Measurements from ENCODE around the gene LRRC43. TPM values are rescaled to one million over a fixed set of nuclear protein-coding genes. Genes with fewer than 3 reads are reported as not detected.

The LRRC43 gene
- total RNA-seq, 6 experiments from 2014 or later = not detected

DNA sequence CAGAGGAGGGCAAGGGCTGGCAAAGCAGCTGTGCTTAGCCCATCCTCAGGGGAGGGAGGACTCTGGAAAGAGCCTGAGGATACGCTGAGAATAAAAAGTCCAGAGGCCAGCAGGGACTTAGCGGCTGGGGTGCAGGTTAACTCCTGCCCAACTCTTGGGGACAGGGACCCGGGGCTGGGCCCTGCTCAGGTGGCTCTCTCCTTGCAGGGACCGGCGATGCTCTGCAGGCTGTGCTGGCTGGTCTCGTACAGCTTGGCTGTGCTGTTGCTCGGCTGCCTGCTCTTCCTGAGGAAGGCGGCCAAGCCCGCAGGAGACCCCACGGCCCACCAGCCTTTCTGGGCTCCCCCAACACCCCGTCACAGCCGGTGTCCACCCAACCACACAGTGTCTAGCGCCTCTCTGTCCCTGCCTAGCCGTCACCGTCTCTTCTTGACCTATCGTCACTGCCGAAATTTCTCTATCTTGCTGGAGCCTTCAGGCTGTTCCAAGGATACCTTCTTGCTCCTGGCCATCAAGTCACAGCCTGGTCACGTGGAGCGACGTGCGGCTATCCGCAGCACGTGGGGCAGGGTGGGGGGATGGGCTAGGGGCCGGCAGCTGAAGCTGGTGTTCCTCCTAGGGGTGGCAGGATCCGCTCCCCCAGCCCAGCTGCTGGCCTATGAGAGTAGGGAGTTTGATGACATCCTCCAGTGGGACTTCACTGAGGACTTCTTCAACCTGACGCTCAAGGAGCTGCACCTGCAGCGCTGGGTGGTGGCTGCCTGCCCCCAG is 23.4 kb downstream of the LRRC43 start:
- Mint-ChIP-seq H3K27me3 (ENCODE audit: insufficient read depth) (peaks cover 24% of the 10 kb centered on the region), H3K9me3 (no peaks in the 10 kb centered on the region), H3K27ac (no peak overlapping the region), H3K4me3 (no peak overlapping the region), H3K36me3 (ENCODE audit: low read depth) (peaks cover 13% of the 10 kb centered on the region), H3K4me1 (ENCODE audit: low read depth) (no peaks in the 10 kb centered on the region)
- TF ChIP-seq, protein P1, sequence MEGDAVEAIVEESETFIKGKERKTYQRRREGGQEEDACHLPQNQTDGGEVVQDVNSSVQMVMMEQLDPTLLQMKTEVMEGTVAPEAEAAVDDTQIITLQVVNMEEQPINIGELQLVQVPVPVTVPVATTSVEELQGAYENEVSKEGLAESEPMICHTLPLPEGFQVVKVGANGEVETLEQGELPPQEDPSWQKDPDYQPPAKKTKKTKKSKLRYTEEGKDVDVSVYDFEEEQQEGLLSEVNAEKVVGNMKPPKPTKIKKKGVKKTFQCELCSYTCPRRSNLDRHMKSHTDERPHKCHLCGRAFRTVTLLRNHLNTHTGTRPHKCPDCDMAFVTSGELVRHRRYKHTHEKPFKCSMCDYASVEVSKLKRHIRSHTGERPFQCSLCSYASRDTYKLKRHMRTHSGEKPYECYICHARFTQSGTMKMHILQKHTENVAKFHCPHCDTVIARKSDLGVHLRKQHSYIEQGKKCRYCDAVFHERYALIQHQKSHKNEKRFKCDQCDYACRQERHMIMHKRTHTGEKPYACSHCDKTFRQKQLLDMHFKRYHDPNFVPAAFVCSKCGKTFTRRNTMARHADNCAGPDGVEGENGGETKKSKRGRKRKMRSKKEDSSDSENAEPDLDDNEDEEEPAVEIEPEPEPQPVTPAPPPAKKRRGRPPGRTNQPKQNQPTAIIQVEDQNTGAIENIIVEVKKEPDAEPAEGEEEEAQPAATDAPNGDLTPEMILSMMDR (IDR thresholded peaks at IDR 0.05) = no peak
- no peak for DNase-seq

- DNase-seq = no peak
- Mint-ChIP-seq H3K27me3 (ENCODE audit: insufficient read depth) (peaks cover 24% of the 10 kb centered on the region), H3K36me3 (ENCODE audit: low read depth) (peaks cover 13% of the 10 kb centered on the region), H3K4me3 (no peak overlapping the region), H3K4me1 (ENCODE audit: low read depth) (no peaks in the 10 kb centered on the region), H3K27ac (no peak overlapping the region), H3K9me3 (no peaks in the 10 kb centered on the region)
- TF ChIP-seq, protein P1 (IDR thresholded peaks at IDR 0.05) = no peak
These were observed 24.1 kb downstream of the LRRC43 start for GRCh38 chr12:122206976-122207375.

GRCh38 chr12:122207391-122207790 is 24.5 kb downstream of the LRRC43 start:
- H3K4me1 Mint-ChIP-seq (ENCODE audit: low read depth) = no peaks in the 10 kb centered on the region
- H3K27me3 Mint-ChIP-seq (ENCODE audit: insufficient read depth) = peaks cover 24% of the 10 kb centered on the region
- H3K36me3 Mint-ChIP-seq (ENCODE audit: low read depth) = peaks cover 17% of the 10 kb centered on the region
- no peak overlapping the region for H3K4me3 Mint-ChIP-seq
- no peak for DNase-seq
- no peaks in the 10 kb centered on the region for H3K9me3 Mint-ChIP-seq
- no peak overlapping the region for H3K27ac Mint-ChIP-seq
- TF ChIP-seq, protein P1 (IDR thresholded peaks at IDR 0.05) = no peak

DNA sequence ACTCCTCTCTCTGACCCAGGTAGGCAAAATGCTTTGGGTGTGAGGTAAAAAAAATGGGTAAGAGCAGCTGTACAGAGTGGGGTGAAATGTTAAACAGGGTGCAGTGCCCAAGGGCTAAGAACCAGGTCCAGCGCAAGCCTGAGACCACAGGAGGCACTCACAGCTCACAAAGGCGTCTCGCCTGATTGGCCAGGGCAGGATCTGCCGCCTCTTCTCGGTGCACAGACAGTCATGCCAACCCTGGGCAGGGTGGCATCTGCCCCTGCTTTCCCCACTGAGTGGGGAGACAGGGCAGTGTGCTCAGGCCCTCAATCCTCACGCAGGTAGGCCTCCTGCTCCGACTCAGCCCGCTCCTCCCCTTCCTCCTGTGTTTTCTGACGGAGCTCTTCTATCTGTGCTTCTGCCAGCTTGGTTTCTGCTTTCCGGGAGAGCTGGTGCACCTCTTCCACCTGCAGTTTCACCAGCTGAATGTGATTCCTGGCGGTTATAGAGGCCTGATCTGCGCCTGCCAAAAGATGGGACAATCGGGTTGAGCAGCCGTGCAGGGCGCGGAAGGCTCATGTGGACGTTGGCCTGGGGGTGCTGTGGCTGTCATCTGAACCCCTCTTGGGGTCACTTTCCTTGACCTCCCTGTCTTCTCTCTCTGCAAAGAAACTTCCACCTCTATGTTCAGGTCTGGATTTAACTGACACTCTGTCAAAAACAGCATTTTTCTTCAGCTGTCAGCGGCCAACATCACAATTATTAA is 25.3 kb downstream of the LRRC43 start:
- no peak for DNase-seq
- TF ChIP-seq, protein P1 (IDR thresholded peaks at IDR 0.05) = no peak
- no peak overlapping the region for H3K27ac Mint-ChIP-seq
- H3K4me1 Mint-ChIP-seq (ENCODE audit: low read depth) = no peaks in the 10 kb centered on the region
- peaks cover 19% of the 10 kb centered on the region for H3K27me3 Mint-ChIP-seq (ENCODE audit: insufficient read depth)
- peaks cover 18% of the 10 kb centered on the region for H3K36me3 Mint-ChIP-seq (ENCODE audit: low read depth)
- no peak overlapping the region for H3K4me3 Mint-ChIP-seq
- H3K9me3 Mint-ChIP-seq = no peaks in the 10 kb centered on the region

- Mint-ChIP-seq H3K4me1 (ENCODE audit: low read depth) (peaks cover 14% of the 10 kb centered on the region), H3K4me3 (no peak overlapping the region), H3K27ac (no peak overlapping the region), H3K36me3 (ENCODE audit: low read depth) (peaks cover 28% of the 10 kb centered on the region), H3K27me3 (ENCODE audit: insufficient read depth) (no peaks in the 10 kb centered on the region; the same call in 1 of the 2 replicates), H3K9me3 (no peaks in the 10 kb centered on the region)
- TF ChIP-seq, protein P1 (IDR thresholded peaks at IDR 0.05) = no peak
- peak; percentile 46 for DNase-seq
These were observed 32.8 kb downstream of the LRRC43 start for GRCh38 chr12:122215771-122216170.

Measured in HFFc6 (cell line).